Stimulated activated CD8-positive, alpha-beta memory T cell treated with anti-CD3 and anti-CD28 coated beads, Interleukin-2, amount 100 ng/mL, for 48 hours (primary cell): Measurements from ENCODE around the gene TEX28.
"Not testable (repeated sequence)": the region's sequence is repeated elsewhere in the genome, so short reads cannot be mapped to it uniquely, and the experiment has no call there.

Experiments used
- DNase-seq, 2 donors: peaks; one replicate each; pipeline ENCODE4 v3.0.0-alpha.2; 2020; ENCODE audit warnings: low read depth in 2 of 2

The TEX28 gene

GRCh38 chrX:154247377-154248045 is 47.4 kb downstream of the TEX28 start:
- not testable (repeated sequence) for DNase-seq

- not testable (repeated sequence) for DNase-seq
These were observed 54.9 kb downstream of the TEX28 start for GRCh38 chrX:154239982-154240503.

- not testable (repeated sequence) for DNase-seq
These were observed 55.9 kb downstream of the TEX28 start for GRCh38 chrX:154238939-154239559.

- not testable (repeated sequence) for DNase-seq
These were observed 61.3 kb downstream of the TEX28 start for GRCh38 chrX:154233620-154234019.

GRCh38 chrX:154231443-154231842 is 63.5 kb downstream of the TEX28 start:
- not testable (repeated sequence) for DNase-seq

GRCh38 chrX:154226706-154227105 is 68.2 kb downstream of the TEX28 start:
- DNase-seq, result not testable (repeated sequence)

- not testable (repeated sequence) for DNase-seq
These were observed 69.6 kb downstream of the TEX28 start for GRCh38 chrX:154225292-154225691.
